ENCODE results near the gene MRPL46.

The MRPL46 gene

GRCh38 chr15:88467073-88467934 is at the start of gene MRPL46, which contains the start of gene MRPS11:
Gene MRPL46 (minus strand): TSS chr15:88467388. CDS start chr15:88467377, 11 bp downstream.
Gene MRPS11 (plus strand): TSS chr15:88467708. CDS start chr15:88467718, 10 bp downstream.
- Mint-ChIP-seq H3K27ac (peak within 1 kb of the TSS; percentile 100), H3K36me3 (ENCODE audit: low read depth) (peaks cover 32% of the 10 kb centered on the region), H3K4me1 (peaks cover 15% of the 10 kb centered on the region), H3K9me3 (no peaks in the 10 kb centered on the region), H3K27me3 (ENCODE audit: low read depth) (no peaks in the 10 kb centered on the region), H3K4me3 (peak within 1 kb of the TSS in 1 of 3 experiments; percentile 95)
- no peak for TF ChIP-seq CTCF (IDR thresholded peaks at IDR 0.05; ENCODE audit: unreplicated experiment in 3 of 3)

GRCh38 chr15:88513195-88513594 is 46.0 kb upstream of the MRPL46 start:
- Mint-ChIP-seq H3K4me3 (no peak overlapping the region), H3K27me3 (ENCODE audit: low read depth) (no peaks in the 10 kb centered on the region), H3K4me1 (peaks cover 9% of the 10 kb centered on the region), H3K9me3 (no peaks in the 10 kb centered on the region), H3K27ac (no peak overlapping the region), H3K36me3 (ENCODE audit: low read depth) (peaks cover 57% of the 10 kb centered on the region)
- no peak for TF ChIP-seq CTCF (IDR thresholded peaks at IDR 0.05; ENCODE audit: unreplicated experiment in 3 of 3)

- no peak overlapping the region for H3K27ac Mint-ChIP-seq
- no peaks in the 10 kb centered on the region for H3K9me3 Mint-ChIP-seq
- TF ChIP-seq CTCF (IDR thresholded peaks at IDR 0.05; ENCODE audit: unreplicated experiment in 3 of 3): no peak
- no peaks in the 10 kb centered on the region for H3K27me3 Mint-ChIP-seq (ENCODE audit: low read depth)
- no peak overlapping the region for H3K4me3 Mint-ChIP-seq
- peaks cover 9% of the 10 kb centered on the region for H3K4me1 Mint-ChIP-seq
- H3K36me3 Mint-ChIP-seq (ENCODE audit: low read depth): peaks cover 58% of the 10 kb centered on the region
Observed at GRCh38 chr15:88512601-88513000, 45.4 kb upstream of the MRPL46 start.

GRCh38 chr15:88512078-88512477 is 44.9 kb upstream of the MRPL46 start:
- H3K4me3 Mint-ChIP-seq: no peak overlapping the region
- peaks cover 9% of the 10 kb centered on the region for H3K4me1 Mint-ChIP-seq
- H3K27me3 Mint-ChIP-seq (ENCODE audit: low read depth): no peaks in the 10 kb centered on the region
- H3K9me3 Mint-ChIP-seq: no peaks in the 10 kb centered on the region
- no peak overlapping the region for H3K27ac Mint-ChIP-seq
- no peak for TF ChIP-seq CTCF (IDR thresholded peaks at IDR 0.05; ENCODE audit: unreplicated experiment in 3 of 3)
- peaks cover 63% of the 10 kb centered on the region for H3K36me3 Mint-ChIP-seq (ENCODE audit: low read depth)

GRCh38 chr15:88511161-88511560 is 44.0 kb upstream of the MRPL46 start:
- H3K36me3 Mint-ChIP-seq (ENCODE audit: low read depth): peaks cover 60% of the 10 kb centered on the region
- no peak overlapping the region for H3K4me3 Mint-ChIP-seq
- H3K27ac Mint-ChIP-seq: no peak overlapping the region
- peaks cover 9% of the 10 kb centered on the region for H3K4me1 Mint-ChIP-seq
- no peak for TF ChIP-seq CTCF (IDR thresholded peaks at IDR 0.05; ENCODE audit: unreplicated experiment in 3 of 3)
- no peaks in the 10 kb centered on the region for H3K27me3 Mint-ChIP-seq (ENCODE audit: low read depth)
- no peaks in the 10 kb centered on the region for H3K9me3 Mint-ChIP-seq

GRCh38 chr15:88509964-88510363 is 42.8 kb upstream of the MRPL46 start:
- no peaks in the 10 kb centered on the region for H3K27me3 Mint-ChIP-seq (ENCODE audit: low read depth)
- H3K4me1 Mint-ChIP-seq: peaks cover 9% of the 10 kb centered on the region
- no peak overlapping the region for H3K27ac Mint-ChIP-seq
- no peaks in the 10 kb centered on the region for H3K9me3 Mint-ChIP-seq
- TF ChIP-seq CTCF (IDR thresholded peaks at IDR 0.05; ENCODE audit: unreplicated experiment in 3 of 3): no peak
- no peak overlapping the region for H3K4me3 Mint-ChIP-seq
- peaks cover 60% of the 10 kb centered on the region for H3K36me3 Mint-ChIP-seq (ENCODE audit: low read depth)

All from nephron (organoid).